Mucosa of descending colon (tissue), 3 donors: ENCODE measurements around the gene CTSD. TPM values are rescaled to one million over a fixed set of nuclear protein-coding genes. Genes with fewer than 3 reads are reported as not detected.

Experiments
- ATAC-seq: fragments of 200-7000 bp; cut with Tn5 transposase; one replicate; pipeline ENCODE4 v1.9.1; 2020; ENCODE audit warnings: mild to moderate bottlenecking, moderate library complexity
- DNase-seq, 3 donors: peaks; one replicate each; pipeline ENCODE4 v3.0.0-alpha.2; 2020
- H3K36me3 ChIP-seq: fragments of 200-600 bp; one replicate; pipeline ENCODE4 v1.8.0; 2021; ENCODE audit warnings: low read depth, mild to moderate bottlenecking
- H3K4me1 ChIP-seq: fragments of 200-600 bp; one replicate; pipeline ENCODE4 v1.8.0; 2021; ENCODE audit warnings: low read depth, mild to moderate bottlenecking
- H3K4me3 ChIP-seq: fragments of 200-600 bp; one replicate; pipeline ENCODE4 v1.8.0; 2021; ENCODE audit warnings: mild to moderate bottlenecking
- H3K9me3 ChIP-seq: fragments of 200-600 bp; one replicate; pipeline ENCODE4 v1.8.0; 2021; ENCODE audit warnings: mild to moderate bottlenecking
- CTCF ChIP-seq: fragments of 200-600 bp; IDR thresholded peaks from one replicate; pipeline ENCODE4 v1.8.0; 2022; ENCODE audit warnings: antibody characterized with exemption, mild to moderate bottlenecking
- intact Hi-C, 2 donors: fragments of 100-400 bp; cut with DNase I in 1 of 2; cut with micrococcal nuclease in 1 of 2; formaldehyde crosslinking; loops; one replicate each; pipeline versions ENCODE4 v1.11.0 to v1.11.1; 2022; cut with DNase I, micrococcal nuclease
- total RNA-seq, 3 donors: library from RNA; stranded (reverse); fragmentation: NEBNext Ultra II Directional in 2 of 3; extraction: Animal tissue kit (Norgen Biotek cat#: 25700) in 2 of 3; gene quantifications; one replicate each; pipeline versions ENCODE4 v1.2.1 to v1.2.4, GENCODE V29; 2021 to 2023
- donor health status: DM: no; HTN: no; CAD: no; lungs with moderate emphysema.
- donor health status: DM: no; HTN: no; CAD: no.
- donor health status: DM: no; HTN: yes; CAD: no.

The CTSD gene
- total RNA-seq, 3 donors from 2014 or later: 631 to 1,107 (median 1,007) TPM

- Histone ChIP-seq H3K4me1 (peaks cover 39% of the 10 kb centered on the region), H3K9me3 (no peaks in the 10 kb centered on the region), H3K4me3 (no peak overlapping the region), H3K36me3 (peaks cover 10% of the 10 kb centered on the region)
- ATAC-seq: no peak
- no peak for TF ChIP-seq CTCF
- intact Hi-C loops: loop anchor here in 1 of 2 donors (5.0 kb wide), 1 partner anchor 71 kb away; the partner anchor contains the start of gene SYT8
- peak in 2 of 3 donors; percentile 45 to 63 for DNase-seq
Measured at GRCh38 chr11:1761110-1761856, 2.4 kb downstream of the CTSD start.

- Histone ChIP-seq H3K36me3 (peaks cover 10% of the 10 kb centered on the region), H3K4me3 (no peak overlapping the region)
- DNase-seq: peak; percentile 60 to 87 (median 72)
Measured at GRCh38 chr11:1760351-1761109, 3.2 kb downstream of the CTSD start.

GRCh38 chr11:1759851-1760220 is 3.9 kb downstream of the CTSD start:
- DNase-seq: peak in 1 of 3 donors; percentile 53
- peaks cover 10% of the 10 kb centered on the region for H3K36me3 ChIP-seq
- no peak for TF ChIP-seq CTCF
- intact Hi-C loops: loop anchor here in 1 of 2 donors (5.0 kb wide), 1 partner anchor 72 kb away; the partner anchor contains the start of gene SYT8
- H3K9me3 ChIP-seq: no peaks in the 10 kb centered on the region
- H3K4me3 ChIP-seq: no peak overlapping the region
- H3K4me1 ChIP-seq: peaks cover 39% of the 10 kb centered on the region
- no peak for ATAC-seq

More at GRCh38 chr11:1760351-1761109, 3.2 kb downstream of the CTSD start:
- Histone ChIP-seq H3K4me1 (peaks cover 39% of the 10 kb centered on the region), H3K9me3 (no peaks in the 10 kb centered on the region)
- TF ChIP-seq CTCF: no peak
- intact Hi-C loops: loop anchor here in 1 of 2 donors (5.0 kb wide), 1 partner anchor 72 kb away; the partner anchor contains the start of gene SYT8
- ATAC-seq: no peak

- ATAC-seq (no peak), DNase-seq (peak in 2 of 3 donors; percentile 43 to 57)
- no peak for TF ChIP-seq CTCF
- intact Hi-C loops: no loop called here
- Histone ChIP-seq H3K4me1 (peaks cover 39% of the 10 kb centered on the region), H3K4me3 (no peak overlapping the region), H3K36me3 (peaks cover 10% of the 10 kb centered on the region), H3K9me3 (no peaks in the 10 kb centered on the region)
Measured at GRCh38 chr11:1759151-1759850, 4.4 kb downstream of the CTSD start.

- Histone ChIP-seq H3K36me3 (peaks cover 10% of the 10 kb centered on the region), H3K9me3 (no peaks in the 10 kb centered on the region), H3K4me1 (peaks cover 39% of the 10 kb centered on the region), H3K4me3 (no peak overlapping the region)
- no peak for ATAC-seq
- no peak for TF ChIP-seq CTCF
- intact Hi-C loops: no loop called here
- DNase-seq: peak in 2 of 3 donors; percentile 37 to 49
Measured at GRCh38 chr11:1758611-1759150, 5.0 kb downstream of the CTSD start.
